CD4-positive, alpha-beta T cell (primary cell): ENCODE data around the gene LYPD6B. TPM values are rescaled to one million over a fixed set of nuclear protein-coding genes. Genes with fewer than 3 reads are reported as not detected.
"Not testable (repeated sequence)": the region's sequence is repeated elsewhere in the genome, so short reads cannot be mapped to it uniquely, and the experiment has no call there.

Experiments used
- ATAC-seq: fragments of 200-7000 bp; cut with Tn5 transposase; one replicate; pipeline ENCODE4 v1.10.0; 2022; ENCODE audit warnings: mild to moderate bottlenecking; ENCODE audit not compliant: poor library complexity
- CTCF ChIA-PET: fragments of 350-600 bp; sonication (Branson Sonifier 250); formaldehyde crosslinking; loops from one replicate; lab custom pipeline; 2021; ENCODE audit warnings: antibody characterized with exemption, inconsistent platforms; lab: Charles Lee
- POLR2A ChIA-PET: fragments of 350-600 bp; sonication (Branson Sonifier 250); formaldehyde crosslinking; loops from one replicate; lab custom pipeline; 2021; ENCODE audit warnings: antibody characterized with exemption, inconsistent platforms; lab: Charles Lee
- DNase-seq, 14 experiments: peaks; one replicate each; pipeline ENCODE4 v3.0.0-alpha.2; 2013 to 2020; ENCODE audit warnings: mixed read lengths in 2 of 14
- H3K27ac ChIP-seq, 2 donors: one replicate each; pipeline versions ENCODE4 v1.5.1 to v1.7.0; 2013; ENCODE audit warnings: low read length in 2 of 2, low read depth in 1 of 2, mild to moderate bottlenecking in 1 of 2
- H3K27me3 ChIP-seq, 2 experiments: 1 replicate in 1 of 2; 2 replicates in 1 of 2; pipeline versions ENCODE4 v1.6.1 to v1.7.0; 2013; ENCODE audit warnings: low read length in 2 of 2, control low read depth in 1 of 2, mild to moderate bottlenecking in 1 of 2, moderate library complexity in 1 of 2; ENCODE audit not compliant: insufficient read depth in 2 of 2, control insufficient read depth in 1 of 2
- H3K36me3 ChIP-seq: one replicate; pipeline ENCODE4 v1.6.1; 2013; ENCODE audit warnings: low read length, control low read depth; ENCODE audit not compliant: insufficient read depth
- H3K4me1 ChIP-seq: one replicate; pipeline ENCODE4 v1.6.1; 2013; ENCODE audit warnings: low read length, control low read depth; ENCODE audit not compliant: insufficient read depth
- H3K4me3 ChIP-seq: one replicate; pipeline ENCODE4 v1.5.1; 2013; ENCODE audit warnings: mild to moderate bottlenecking, low read length, moderate library complexity
- H3K9me3 ChIP-seq, 2 experiments: 1 replicate in 1 of 2; 2 replicates in 1 of 2; pipeline versions ENCODE4 v1.6.1 to v1.7.0; 2013; ENCODE audit warnings: low read length in 2 of 2, mild to moderate bottlenecking in 2 of 2, control low read depth in 1 of 2, moderate library complexity in 1 of 2; ENCODE audit not compliant: control insufficient read depth in 1 of 2, insufficient read depth in 1 of 2
- H3K27ac Mint-ChIP-seq: one replicate; pipeline ENCODE4 v1.8.0; 2020; ENCODE audit warnings: mixed read lengths
- H3K27me3 Mint-ChIP-seq: one replicate; pipeline ENCODE4 v1.8.0; 2021; ENCODE audit warnings: mixed read lengths
- H3K36me3 Mint-ChIP-seq: one replicate; pipeline ENCODE4 v1.8.0; 2021; ENCODE audit warnings: low read depth, mixed read lengths
- H3K4me1 Mint-ChIP-seq: one replicate; pipeline ENCODE4 v1.8.0; 2021; ENCODE audit warnings: low read depth, mixed read lengths
- H3K4me3 Mint-ChIP-seq: one replicate; pipeline ENCODE4 v1.8.0; 2020; ENCODE audit warnings: mild to moderate bottlenecking, mixed read lengths
- H3K9me3 Mint-ChIP-seq: one replicate; pipeline ENCODE4 v1.8.0; 2020; ENCODE audit warnings: mixed read lengths
- intact Hi-C, 2 experiments: fragments of 100-400 bp; cut with DNase I in 1 of 2; cut with micrococcal nuclease in 1 of 2; formaldehyde crosslinking; loops; one replicate each; pipeline versions ENCODE4 v1.15.1 to v1.9.0; 2023 to 2025; cut with DNase I, micrococcal nuclease
- total RNA-seq, 174 experiments: library from RNA in 2 of 174; stranded (reverse) in 2 of 174; gene quantifications; one replicate each; pipeline ENCODE4 v1.2.3 and lab custom pipeline; 2021 to 2026
- TF ChIP-seq, protein P1 (sequence below): fragments of 200-600 bp; IDR thresholded peaks from one replicate; pipeline ENCODE4 v1.8.0; 2022; ENCODE audit warnings: antibody characterized with exemption, mild to moderate bottlenecking

The LYPD6B gene
- total RNA-seq, 2 experiments from 2014 or later: not detected

DNA sequence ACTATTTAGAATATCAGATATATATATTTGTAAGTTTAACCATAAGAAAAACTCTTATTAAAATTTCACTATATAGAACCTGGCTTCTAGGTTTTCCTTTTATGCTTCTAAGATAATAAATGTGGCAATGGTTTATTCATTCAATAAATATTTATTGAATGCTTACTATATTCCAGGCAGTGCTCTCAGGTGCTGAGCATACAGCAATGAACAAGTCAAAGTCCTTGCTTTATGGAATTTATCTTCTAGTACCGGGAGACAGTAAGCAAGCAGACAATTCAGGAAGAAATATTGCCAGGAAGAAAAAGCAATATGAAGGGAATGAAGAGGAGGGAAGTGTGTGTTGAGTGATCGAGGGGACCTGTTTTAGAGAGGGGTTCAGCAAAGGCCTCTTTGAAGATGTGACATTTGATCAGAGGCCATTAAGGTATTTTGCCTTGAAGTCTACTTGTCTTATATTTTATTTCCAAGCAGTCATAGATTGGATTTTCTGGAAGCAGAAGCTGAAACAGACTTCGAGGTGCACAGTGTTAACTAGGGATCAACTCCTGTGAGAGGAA, 197.4 kb downstream of the LYPD6B start:
- Histone ChIP-seq H3K9me3 (no peaks in the 10 kb centered on the region), H3K4me1 (no peaks in the 10 kb centered on the region), H3K27ac (no peak overlapping the region), H3K27me3 (no peaks in the 10 kb centered on the region), H3K4me3 (no peak overlapping the region), H3K36me3 (no peaks in the 10 kb centered on the region)
- CTCF ChIA-PET: no interaction called here
- no peaks in the 10 kb centered on the region for H3K9me3 Mint-ChIP-seq
- no peaks in the 10 kb centered on the region for H3K4me1 Mint-ChIP-seq
- H3K4me3 Mint-ChIP-seq: no peak overlapping the region
- POLR2A ChIA-PET: no interaction called here
- TF ChIP-seq, protein P1, sequence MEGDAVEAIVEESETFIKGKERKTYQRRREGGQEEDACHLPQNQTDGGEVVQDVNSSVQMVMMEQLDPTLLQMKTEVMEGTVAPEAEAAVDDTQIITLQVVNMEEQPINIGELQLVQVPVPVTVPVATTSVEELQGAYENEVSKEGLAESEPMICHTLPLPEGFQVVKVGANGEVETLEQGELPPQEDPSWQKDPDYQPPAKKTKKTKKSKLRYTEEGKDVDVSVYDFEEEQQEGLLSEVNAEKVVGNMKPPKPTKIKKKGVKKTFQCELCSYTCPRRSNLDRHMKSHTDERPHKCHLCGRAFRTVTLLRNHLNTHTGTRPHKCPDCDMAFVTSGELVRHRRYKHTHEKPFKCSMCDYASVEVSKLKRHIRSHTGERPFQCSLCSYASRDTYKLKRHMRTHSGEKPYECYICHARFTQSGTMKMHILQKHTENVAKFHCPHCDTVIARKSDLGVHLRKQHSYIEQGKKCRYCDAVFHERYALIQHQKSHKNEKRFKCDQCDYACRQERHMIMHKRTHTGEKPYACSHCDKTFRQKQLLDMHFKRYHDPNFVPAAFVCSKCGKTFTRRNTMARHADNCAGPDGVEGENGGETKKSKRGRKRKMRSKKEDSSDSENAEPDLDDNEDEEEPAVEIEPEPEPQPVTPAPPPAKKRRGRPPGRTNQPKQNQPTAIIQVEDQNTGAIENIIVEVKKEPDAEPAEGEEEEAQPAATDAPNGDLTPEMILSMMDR: no peak
- no peak for ATAC-seq
- no peak overlapping the region for H3K27ac Mint-ChIP-seq
- no peaks in the 10 kb centered on the region for H3K36me3 Mint-ChIP-seq
- intact Hi-C loops: no loop called here
- no peak for DNase-seq
- H3K27me3 Mint-ChIP-seq: peaks cover 13% of the 10 kb centered on the region

DNA sequence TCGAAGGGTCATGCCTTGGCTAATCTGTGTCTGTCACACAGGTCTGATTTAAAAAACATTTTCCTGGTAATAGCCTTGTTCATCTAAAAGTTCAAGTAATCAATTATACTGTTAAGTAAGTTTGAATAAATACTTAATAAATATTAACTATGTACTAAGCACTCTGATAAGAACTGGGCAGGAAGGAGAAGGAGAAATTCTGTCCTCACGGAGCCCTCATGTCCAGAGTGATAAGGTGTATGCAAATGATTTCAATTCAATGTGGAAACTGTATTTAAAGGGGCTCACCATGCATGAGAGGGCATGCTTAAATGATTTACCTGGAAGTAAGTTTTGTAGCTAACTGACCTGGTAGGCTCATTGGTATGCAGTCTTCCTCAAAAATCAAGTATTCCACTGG, 197.9 kb downstream of the LYPD6B start:
- no peaks in the 10 kb centered on the region for H3K4me1 Mint-ChIP-seq
- H3K9me3 Mint-ChIP-seq: no peaks in the 10 kb centered on the region
- Histone ChIP-seq H3K9me3 (no peaks in the 10 kb centered on the region), H3K27ac (no peak overlapping the region), H3K36me3 (no peaks in the 10 kb centered on the region), H3K4me3 (no peak overlapping the region), H3K4me1 (no peaks in the 10 kb centered on the region), H3K27me3 (no peaks in the 10 kb centered on the region)
- no peaks in the 10 kb centered on the region for H3K36me3 Mint-ChIP-seq
- TF ChIP-seq, protein P1: no peak
- peaks cover 10% of the 10 kb centered on the region for H3K27me3 Mint-ChIP-seq
- CTCF ChIA-PET: no interaction called here
- DNase-seq (no peak), ATAC-seq (no peak)
- POLR2A ChIA-PET: no interaction called here
- no peak overlapping the region for H3K4me3 Mint-ChIP-seq
- H3K27ac Mint-ChIP-seq: no peak overlapping the region
- intact Hi-C loops: no loop called here

DNA sequence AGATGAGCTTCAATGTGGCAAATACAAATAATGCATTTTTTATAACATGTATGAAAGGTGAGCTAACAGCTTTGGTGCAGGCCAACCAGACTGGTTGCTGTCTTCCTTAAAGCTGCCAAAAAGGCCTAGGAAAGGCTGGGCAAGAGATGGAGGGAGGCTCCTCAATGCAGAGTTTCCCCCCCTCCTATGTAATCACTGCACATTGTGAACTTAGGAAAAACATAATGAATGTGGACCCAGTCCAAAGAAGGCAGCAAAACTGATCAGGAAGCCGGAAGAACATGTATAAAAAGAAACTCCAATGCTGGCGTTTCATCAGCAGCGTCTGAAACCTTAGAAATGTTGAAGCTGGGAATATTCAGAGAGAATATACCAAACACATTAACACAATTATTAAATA, 207.7 kb downstream of the LYPD6B start:
- intact Hi-C loops: no loop called here
- no peaks in the 10 kb centered on the region for H3K36me3 ChIP-seq
- no peaks in the 10 kb centered on the region for H3K9me3 Mint-ChIP-seq
- no peak overlapping the region for H3K27ac Mint-ChIP-seq
- TF ChIP-seq, protein P1: no peak
- peaks cover 9% of the 10 kb centered on the region for H3K27me3 Mint-ChIP-seq
- H3K4me1 ChIP-seq: no peaks in the 10 kb centered on the region
- no peak for DNase-seq
- POLR2A ChIA-PET: no interaction called here
- no peaks in the 10 kb centered on the region for H3K27me3 ChIP-seq
- no peak overlapping the region for H3K4me3 Mint-ChIP-seq
- no peak overlapping the region for H3K27ac ChIP-seq
- H3K36me3 Mint-ChIP-seq: no peaks in the 10 kb centered on the region
- H3K4me3 ChIP-seq: no peak overlapping the region
- H3K9me3 ChIP-seq: no peaks in the 10 kb centered on the region
- no peak for ATAC-seq
- H3K4me1 Mint-ChIP-seq: no peaks in the 10 kb centered on the region
- CTCF ChIA-PET: no interaction called here

DNA sequence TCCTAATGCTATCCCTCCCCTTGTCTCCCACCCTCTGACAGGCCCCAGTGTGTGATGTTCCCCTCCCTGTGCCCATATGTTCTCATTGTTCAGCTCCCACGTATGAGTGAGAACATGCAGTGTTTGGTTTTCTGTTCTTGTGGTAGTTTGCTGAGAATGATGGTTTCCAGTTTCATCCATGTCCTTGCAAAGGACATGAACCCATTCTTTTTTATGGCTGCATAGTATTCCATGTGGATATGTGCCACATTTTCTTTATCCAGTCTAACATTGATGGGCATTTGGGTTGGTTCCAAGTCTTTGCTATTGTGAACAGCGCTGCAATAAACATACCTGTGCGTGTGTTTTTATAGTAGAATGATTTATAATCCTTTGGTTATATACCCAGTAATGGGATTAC, 212.9 kb downstream of the LYPD6B start:
- POLR2A ChIA-PET, H3K9me3 ChIP-seq, H3K9me3 Mint-ChIP-seq, DNase-seq, H3K36me3 ChIP-seq, CTCF ChIA-PET, ATAC-seq, H3K27me3 Mint-ChIP-seq, intact Hi-C loops, H3K4me1 ChIP-seq, H3K27ac Mint-ChIP-seq, H3K27me3 ChIP-seq, H3K4me3 Mint-ChIP-seq, H3K36me3 Mint-ChIP-seq, H3K4me1 Mint-ChIP-seq, H3K27ac ChIP-seq, H3K4me3 ChIP-seq: not testable (repeated sequence)

DNA sequence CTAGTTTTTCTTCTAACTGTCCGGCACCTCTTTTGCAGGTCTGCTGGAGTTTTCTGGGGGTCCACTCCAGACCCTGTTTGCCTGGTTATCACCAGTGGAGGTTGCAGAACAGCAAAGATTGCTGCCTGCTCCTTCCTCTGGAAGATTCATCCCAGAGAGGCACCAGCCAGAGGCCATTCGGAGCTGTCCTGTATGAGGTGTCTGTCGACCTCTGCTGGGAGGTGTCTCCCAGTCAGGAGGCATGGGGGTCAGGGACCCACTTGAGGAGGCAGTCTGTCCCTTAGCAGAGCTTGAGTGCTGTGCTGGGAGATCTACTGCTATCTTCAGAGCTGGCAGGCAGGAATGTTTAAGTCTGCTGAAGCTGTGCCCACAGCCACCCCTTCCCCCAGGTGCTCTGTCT, 218.4 kb downstream of the LYPD6B start:
- H3K27ac Mint-ChIP-seq, H3K4me3 ChIP-seq, H3K27ac ChIP-seq, H3K4me1 Mint-ChIP-seq, H3K4me1 ChIP-seq, POLR2A ChIA-PET, H3K36me3 Mint-ChIP-seq, H3K9me3 ChIP-seq, ATAC-seq, intact Hi-C loops, H3K36me3 ChIP-seq, H3K4me3 Mint-ChIP-seq, DNase-seq, CTCF ChIA-PET, H3K9me3 Mint-ChIP-seq, H3K27me3 ChIP-seq: not testable (repeated sequence)
- peaks cover 31% of the 10 kb centered on the region for H3K27me3 Mint-ChIP-seq
